ENCODE data around the gene CAPN10. TPM values are rescaled to one million over a fixed set of nuclear protein-coding genes. Genes with fewer than 3 reads are reported as not detected.

The CAPN10 gene
- total and polyA plus RNA-seq, 2 experiments from 2014 or later = 10.0 to 29.5 TPM

GRCh38 chr2:240627736-240628506 lies 41.4 kb downstream of the CAPN10 start:
- no peak for DNase-seq
- Histone ChIP-seq H3K27me3 (replicated peaks; ENCODE audit: insufficient read depth) (no peaks in the 10 kb centered on the region), H3K4me1 (ENCODE audit: insufficient read depth) (0 out of 2 replicates have a peak, but pooled peaks cover 3% of the 10 kb centered on the region), H3K79me2 (ENCODE audit: insufficient read depth) (no peaks in the 10 kb centered on the region), H4K20me1 (ENCODE audit: insufficient read depth) (no peaks in the 10 kb centered on the region), H3K9ac (no peak overlapping the region), H3K9me2 (ENCODE audit: insufficient read depth) (no peaks in the 10 kb centered on the region), H3K4me3 (no peak overlapping the region), H3K27ac (no peak overlapping the region), H3K36me3 (ENCODE audit: low read depth) (no peaks in the 10 kb centered on the region), H3K4me2 (ENCODE audit: unreplicated experiment) (no peak overlapping the region), H2AFZ (no peak overlapping the region), H3K9me3 (ENCODE audit: low read depth) (no peaks in the 10 kb centered on the region), H3F3A (ENCODE audit: insufficient read depth) (no peaks in the 10 kb centered on the region)
- in situ Hi-C loops (cut with MboI) = no loop called here
- TF ChIP-seq EZH2phosphoT487 (IDR thresholded peaks at IDR 0.05; ENCODE audit: insufficient read depth, low read depth) (no peak), EZH2 (IDR thresholded peaks at IDR 0.05; ENCODE audit: insufficient read depth, poor library complexity, severe bottlenecking) (no peak)
- 57 to 58% methylated on average over 15 to 17 of the region's 17 CpGs for WGBS, 2 experiments (ENCODE audit: low coverage in 1 of 2, low lambda C conversion rate in 2 of 2, missing lambda C conversion rate in 2 of 2)

GRCh38 chr2:240628507-240628807 lies 41.9 kb downstream of the CAPN10 start:
- Histone ChIP-seq H3K27ac (no peak overlapping the region), H3K79me2 (ENCODE audit: insufficient read depth) (no peaks in the 10 kb centered on the region), H3K4me2 (ENCODE audit: unreplicated experiment) (no peak overlapping the region), H3K9ac (no peak overlapping the region), H3K9me3 (ENCODE audit: low read depth) (no peaks in the 10 kb centered on the region), H3K4me3 (no peak overlapping the region), H3K27me3 (replicated peaks; ENCODE audit: insufficient read depth) (no peaks in the 10 kb centered on the region), H4K20me1 (ENCODE audit: insufficient read depth) (no peaks in the 10 kb centered on the region), H3K4me1 (ENCODE audit: insufficient read depth) (0 out of 2 replicates have a peak, but pooled peaks cover 3% of the 10 kb centered on the region), H3F3A (ENCODE audit: insufficient read depth) (no peaks in the 10 kb centered on the region), H3K9me2 (ENCODE audit: insufficient read depth) (no peaks in the 10 kb centered on the region), H2AFZ (no peak overlapping the region), H3K36me3 (ENCODE audit: low read depth) (no peaks in the 10 kb centered on the region)
- in situ Hi-C loops (cut with MboI) = no loop called here
- WGBS, 2 experiments (ENCODE audit: low coverage in 1 of 2, low lambda C conversion rate in 2 of 2, missing lambda C conversion rate in 2 of 2) = 51 to 72% methylated on average over 4 to 7 of the region's 7 CpGs
- DNase-seq = no peak
- TF ChIP-seq EZH2phosphoT487 (IDR thresholded peaks at IDR 0.05; ENCODE audit: insufficient read depth, low read depth) (no peak), EZH2 (IDR thresholded peaks at IDR 0.05; ENCODE audit: insufficient read depth, poor library complexity, severe bottlenecking) (no peak)

GRCh38 chr2:240628808-240629618 lies 42.5 kb downstream of the CAPN10 start:
- no peak overlapping the region for H3K27ac ChIP-seq
- H3K27me3 ChIP-seq (replicated peaks; ENCODE audit: insufficient read depth) = no peaks in the 10 kb centered on the region
- H3K4me1 ChIP-seq (ENCODE audit: insufficient read depth) = 0 out of 2 replicates have a peak, but pooled peaks cover 3% of the 10 kb centered on the region
- no peak overlapping the region for H3K4me3 ChIP-seq
- TF ChIP-seq EZH2phosphoT487 (IDR thresholded peaks at IDR 0.05; ENCODE audit: insufficient read depth, low read depth) (no peak), EZH2 (IDR thresholded peaks at IDR 0.05; ENCODE audit: insufficient read depth, poor library complexity, severe bottlenecking) (no peak)
- no peak overlapping the region for H3K4me2 ChIP-seq (ENCODE audit: unreplicated experiment)
- H3K9me3 ChIP-seq (ENCODE audit: low read depth) = no peaks in the 10 kb centered on the region
- 64 to 71% methylated on average over 20 of the region's 20 CpGs for WGBS, 2 experiments (ENCODE audit: low coverage in 1 of 2, low lambda C conversion rate in 2 of 2, missing lambda C conversion rate in 2 of 2)
- H3K79me2 ChIP-seq (ENCODE audit: insufficient read depth) = no peaks in the 10 kb centered on the region
- H3K36me3 ChIP-seq (ENCODE audit: low read depth) = no peaks in the 10 kb centered on the region
- no peak for DNase-seq
- H3K9ac ChIP-seq = no peak overlapping the region
- in situ Hi-C loops (cut with MboI) = no loop called here
- no peaks in the 10 kb centered on the region for H3F3A ChIP-seq (ENCODE audit: insufficient read depth)
- H2AFZ ChIP-seq = no peak overlapping the region
- H3K9me2 ChIP-seq (ENCODE audit: insufficient read depth) = no peaks in the 10 kb centered on the region
- no peaks in the 10 kb centered on the region for H4K20me1 ChIP-seq (ENCODE audit: insufficient read depth)

GRCh38 chr2:240629619-240629967 lies 43.1 kb downstream of the CAPN10 start:
- 75 to 78% methylated on average over 5 of the region's 5 CpGs for WGBS, 2 experiments (ENCODE audit: low coverage in 1 of 2, low lambda C conversion rate in 2 of 2, missing lambda C conversion rate in 2 of 2)
- no peak overlapping the region for H3K9ac ChIP-seq
- in situ Hi-C loops (cut with MboI) = no loop called here
- no peaks in the 10 kb centered on the region for H3K36me3 ChIP-seq (ENCODE audit: low read depth)
- no peaks in the 10 kb centered on the region for H3F3A ChIP-seq (ENCODE audit: insufficient read depth)
- no peaks in the 10 kb centered on the region for H4K20me1 ChIP-seq (ENCODE audit: insufficient read depth)
- H3K9me3 ChIP-seq (ENCODE audit: low read depth) = no peaks in the 10 kb centered on the region
- 0 out of 2 replicates have a peak, but pooled peaks cover 3% of the 10 kb centered on the region for H3K4me1 ChIP-seq (ENCODE audit: insufficient read depth)
- H3K4me3 ChIP-seq = no peak overlapping the region
- H3K27me3 ChIP-seq (replicated peaks; ENCODE audit: insufficient read depth) = no peaks in the 10 kb centered on the region
- no peak overlapping the region for H3K27ac ChIP-seq
- DNase-seq = no peak
- TF ChIP-seq EZH2 (IDR thresholded peaks at IDR 0.05; ENCODE audit: insufficient read depth, poor library complexity, severe bottlenecking) (no peak), EZH2phosphoT487 (IDR thresholded peaks at IDR 0.05; ENCODE audit: insufficient read depth, low read depth) (no peak)
- H3K9me2 ChIP-seq (ENCODE audit: insufficient read depth) = no peaks in the 10 kb centered on the region
- no peak overlapping the region for H3K4me2 ChIP-seq (ENCODE audit: unreplicated experiment)
- no peak overlapping the region for H2AFZ ChIP-seq
- no peaks in the 10 kb centered on the region for H3K79me2 ChIP-seq (ENCODE audit: insufficient read depth)

Measured in GM23248 (cell line).